Liver (tissue), 9 donors: ENCODE measurements around the gene BORCS5. TPM values are rescaled to one million over a fixed set of nuclear protein-coding genes. Genes with fewer than 3 reads are reported as not detected.
A peak's percentile ranks its signal among the peaks of the same experiment; 100 is the strongest.

Experiments used
- DNase-seq: peaks from one replicate; pipeline ENCODE4 v3.0.0-alpha.2; 2017; ENCODE audit warnings: low spot score
- H3K27ac ChIP-seq, 2 donors: one replicate each; pipeline ENCODE4 v1.7.0; 2013; ENCODE audit warnings: inconsistent platforms in 2 of 2, low read length in 2 of 2, control low read depth in 1 of 2, low read depth in 1 of 2, mild to moderate bottlenecking in 1 of 2
- H3K27me3 ChIP-seq, 4 donors: one replicate each; pipeline versions ENCODE4 v1.6.1 to v1.7.0; 2013; ENCODE audit warnings: low read length in 3 of 4, inconsistent platforms in 1 of 4, mild to moderate bottlenecking in 1 of 4, moderate library complexity in 1 of 4; ENCODE audit not compliant: control insufficient read depth in 4 of 4, insufficient read depth in 4 of 4
- H3K36me3 ChIP-seq, 4 donors: one replicate each; pipeline versions ENCODE4 v1.6.1 to v1.7.0; 2013; ENCODE audit warnings: low read length in 3 of 4, mild to moderate bottlenecking in 3 of 4, low read depth in 1 of 4, moderate library complexity in 1 of 4; ENCODE audit not compliant: control insufficient read depth in 4 of 4, insufficient read depth in 3 of 4
- H3K4me1 ChIP-seq, 4 donors: one replicate each; pipeline versions ENCODE4 v1.6.1 to v1.7.0; 2013; ENCODE audit warnings: low read length in 3 of 4, mild to moderate bottlenecking in 3 of 4, moderate library complexity in 1 of 4; ENCODE audit not compliant: control insufficient read depth in 4 of 4, insufficient read depth in 4 of 4
- H3K4me3 ChIP-seq, 3 donors: one replicate each; pipeline versions ENCODE4 v1.6.1 to v1.7.0; 2013; ENCODE audit warnings: low read length in 3 of 3, control low read depth in 1 of 3, low read depth in 1 of 3, mild to moderate bottlenecking in 1 of 3
- H3K9ac ChIP-seq, 2 donors: one replicate each; pipeline ENCODE4 v1.7.0; 2013; ENCODE audit warnings: low read length in 2 of 2, mild to moderate bottlenecking in 2 of 2, moderate library complexity in 2 of 2, control low read depth in 1 of 2, low read depth in 1 of 2
- H3K9me3 ChIP-seq, 4 donors: one replicate each; pipeline versions ENCODE4 v1.6.1 to v1.7.0; 2013; ENCODE audit warnings: low read length in 3 of 4; ENCODE audit not compliant: control insufficient read depth in 4 of 4
- CTCF ChIP-seq: fragments of 150-350 bp; IDR thresholded peaks from 2 replicates; pipeline ENCODE4 v1.5.1; 2017; ENCODE audit warnings: improper control_type of control experiment, low read depth, low read length; ENCODE audit not compliant: missing input control
- EGR1 ChIP-seq, 2 donors: IDR thresholded peaks; 2 replicates each; pipeline ENCODE4 v1.6.1; 2016 to 2018; ENCODE audit warnings: antibody characterized with exemption in 2 of 2, low read depth in 2 of 2
- FOXA1 ChIP-seq: IDR thresholded peaks from 2 replicates; pipeline ENCODE4 v1.6.1; 2016; ENCODE audit warnings: antibody characterized with exemption
- FOXA2 ChIP-seq: IDR thresholded peaks from 2 replicates; pipeline ENCODE4 v1.6.1; 2016; ENCODE audit warnings: antibody characterized with exemption
- GABPA ChIP-seq, 2 donors: IDR thresholded peaks in 1 of 2; conservative IDR thresholded peaks in 1 of 2; 2 replicates each; pipeline ENCODE4 v1.6.1; 2016; ENCODE audit warnings: antibody characterized with exemption in 2 of 2, mild to moderate bottlenecking in 1 of 2, moderate library complexity in 1 of 2
- HNF4A ChIP-seq, 2 donors: conservative IDR thresholded peaks; 2 replicates each; pipeline ENCODE4 v1.6.1; 2016; ENCODE audit warnings: antibody characterized with exemption in 2 of 2, mild to moderate bottlenecking in 2 of 2
- HNF4G ChIP-seq: IDR thresholded peaks from 2 replicates; pipeline ENCODE4 v1.6.1; 2016; ENCODE audit warnings: antibody characterized with exemption
- JUND ChIP-seq, 2 donors: IDR thresholded peaks; 2 replicates each; pipeline ENCODE4 v1.6.1; 2016; ENCODE audit warnings: antibody characterized with exemption in 2 of 2
- MAX ChIP-seq: IDR thresholded peaks from 2 replicates; pipeline ENCODE4 v1.6.1; 2016; ENCODE audit warnings: antibody characterized with exemption
- NR2F2 ChIP-seq: IDR thresholded peaks from 2 replicates; pipeline ENCODE4 v1.6.1; 2016; ENCODE audit warnings: antibody characterized with exemption
- RAD21 ChIP-seq, 2 donors: IDR thresholded peaks; 2 replicates each; pipeline ENCODE4 v1.6.1; 2016; ENCODE audit warnings: antibody characterized with exemption in 2 of 2, mild to moderate bottlenecking in 2 of 2
- RXRA ChIP-seq, 2 donors: IDR thresholded peaks; 2 replicates each; pipeline ENCODE4 v1.6.1; 2017 to 2018; ENCODE audit warnings: antibody characterized with exemption in 2 of 2, mild to moderate bottlenecking in 1 of 2
- SP1 ChIP-seq: IDR thresholded peaks from 2 replicates; pipeline ENCODE4 v1.6.1; 2018; ENCODE audit warnings: antibody characterized with exemption, mild to moderate bottlenecking
- TAF1 ChIP-seq: conservative IDR thresholded peaks from 2 replicates; pipeline ENCODE4 v1.6.1; 2016; ENCODE audit warnings: antibody characterized with exemption, mild to moderate bottlenecking
- YY1 ChIP-seq: IDR thresholded peaks from 2 replicates; pipeline ENCODE4 v1.6.1; 2016; ENCODE audit warnings: antibody characterized with exemption, mild to moderate bottlenecking
- ZBTB33 ChIP-seq: IDR thresholded peaks from 2 replicates; pipeline ENCODE4 v1.6.1; 2016; ENCODE audit warnings: antibody characterized with exemption
- WGBS: extraction: QIAGEN DNeasy Blood & Tissue Kit; methylation state at CpG from one replicate; pipeline ENCODE4 v1.1.7; 2013; 5-methylcytosine and 5-hydroxymethylcytosine counted together
- polyA plus RNA-seq, 2 donors: library from polyadenylated mRNA; stranded (reverse) in 1 of 2; unstranded in 1 of 2; fragments of 200-250 nt in 1 of 2; fragments of >200 nt in 1 of 2; fragmentation: Nextera tagmentation in 1 of 2; extraction: Ambion mirVana in 1 of 2; gene quantifications; one replicate each; pipeline versions ENCODE4 v1.2.1 to v1.2.3, GENCODE V29; 2013 to 2015
- total RNA-seq, 2 donors: library from RNA; depleted of rRNA; stranded (reverse); fragments of >200 nt; gene quantifications; one replicate each; pipeline ENCODE4 v1.2.3, GENCODE V29; 2014
- TF ChIP-seq, protein P1 (sequence below): IDR thresholded peaks from 2 replicates; pipeline ENCODE4 v1.6.1; 2016; ENCODE audit warnings: antibody characterized with exemption
- TF ChIP-seq, protein P2 (sequence below): IDR thresholded peaks from 2 replicates; pipeline ENCODE4 v1.6.1; 2016; ENCODE audit warnings: antibody characterized with exemption, mild to moderate bottlenecking
- donor health status: healthy.
- donor health status: healthy.
- donor health status: healthy.
- donor health status: healthy.
- donor health status: healthy.

The BORCS5 gene
- total and polyA plus RNA-seq, 4 donors = 4.5 to 11.4 (median 8.1) TPM

DNA sequence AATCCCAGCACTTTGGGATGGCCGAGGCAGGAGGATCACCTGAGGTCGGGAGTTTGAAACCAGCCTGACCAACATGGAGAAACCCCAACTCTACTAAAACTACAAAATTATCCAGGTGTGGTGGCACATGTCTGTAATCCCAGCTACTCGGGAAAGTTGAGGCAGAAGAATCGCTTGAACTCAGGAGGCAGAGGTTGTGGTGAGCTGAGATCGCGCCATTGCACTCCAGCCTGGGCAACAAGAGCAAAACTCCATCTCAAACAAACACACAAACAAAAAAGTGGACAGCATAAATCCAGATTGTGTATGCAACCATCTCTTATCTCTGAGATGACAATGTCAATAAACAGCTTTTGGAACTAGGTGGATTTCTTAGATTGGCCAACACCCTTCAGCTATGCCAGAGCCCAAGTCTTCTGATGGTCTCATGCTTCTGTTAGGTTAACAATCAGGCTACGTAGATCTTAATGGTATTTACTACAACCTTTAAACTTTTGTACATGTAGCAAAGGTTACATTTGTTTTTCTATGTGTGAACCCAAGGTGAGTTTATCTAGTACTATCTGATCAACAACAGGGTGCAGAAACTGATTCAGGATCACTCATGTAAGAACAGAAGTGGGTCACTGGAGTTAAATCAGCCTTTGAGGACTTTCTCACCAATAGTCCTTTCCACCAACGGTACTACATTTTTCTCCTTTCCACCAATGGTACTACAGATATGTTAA is 132.1 kb downstream of the BORCS5 start:
- no peak for DNase-seq
- TF ChIP-seq FOXA1 (peak; percentile 78), ZBTB33 (peak; percentile 92), GABPA (IDR thresholded peaks at IDR 0.05 in 1 of 2, conservative IDR thresholded peaks at IDR 0.05 in 1 of 2) (peak in 1 of 2 donors; percentile 51), CTCF (no peak), EGR1 (IDR thresholded peaks at IDR 0.05; ENCODE audit: low read depth in 2 of 2) (peak; percentile 12 to 60), JUND (IDR thresholded peaks at IDR 0.05) (peak; percentile 95 to 96), NR2F2 (peak; percentile 80), TAF1 (peak; percentile 25), YY1 (peak; percentile 91), MAX (peak; percentile 86), SP1 (peak; percentile 99), HNF4G (peak; percentile 94), FOXA2 (peak; percentile 95), RAD21 (IDR thresholded peaks at IDR 0.05) (peak; percentile 63 to 68), RXRA (IDR thresholded peaks at IDR 0.05) (peak; percentile 99), HNF4A (conservative IDR thresholded peaks at IDR 0.05) (peak; percentile 98 to 99)
- TF ChIP-seq, protein P1, sequence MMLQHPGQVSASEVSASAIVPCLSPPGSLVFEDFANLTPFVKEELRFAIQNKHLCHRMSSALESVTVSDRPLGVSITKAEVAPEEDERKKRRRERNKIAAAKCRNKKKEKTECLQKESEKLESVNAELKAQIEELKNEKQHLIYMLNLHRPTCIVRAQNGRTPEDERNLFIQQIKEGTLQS = peak; percentile 76
- TF ChIP-seq, protein P2, sequence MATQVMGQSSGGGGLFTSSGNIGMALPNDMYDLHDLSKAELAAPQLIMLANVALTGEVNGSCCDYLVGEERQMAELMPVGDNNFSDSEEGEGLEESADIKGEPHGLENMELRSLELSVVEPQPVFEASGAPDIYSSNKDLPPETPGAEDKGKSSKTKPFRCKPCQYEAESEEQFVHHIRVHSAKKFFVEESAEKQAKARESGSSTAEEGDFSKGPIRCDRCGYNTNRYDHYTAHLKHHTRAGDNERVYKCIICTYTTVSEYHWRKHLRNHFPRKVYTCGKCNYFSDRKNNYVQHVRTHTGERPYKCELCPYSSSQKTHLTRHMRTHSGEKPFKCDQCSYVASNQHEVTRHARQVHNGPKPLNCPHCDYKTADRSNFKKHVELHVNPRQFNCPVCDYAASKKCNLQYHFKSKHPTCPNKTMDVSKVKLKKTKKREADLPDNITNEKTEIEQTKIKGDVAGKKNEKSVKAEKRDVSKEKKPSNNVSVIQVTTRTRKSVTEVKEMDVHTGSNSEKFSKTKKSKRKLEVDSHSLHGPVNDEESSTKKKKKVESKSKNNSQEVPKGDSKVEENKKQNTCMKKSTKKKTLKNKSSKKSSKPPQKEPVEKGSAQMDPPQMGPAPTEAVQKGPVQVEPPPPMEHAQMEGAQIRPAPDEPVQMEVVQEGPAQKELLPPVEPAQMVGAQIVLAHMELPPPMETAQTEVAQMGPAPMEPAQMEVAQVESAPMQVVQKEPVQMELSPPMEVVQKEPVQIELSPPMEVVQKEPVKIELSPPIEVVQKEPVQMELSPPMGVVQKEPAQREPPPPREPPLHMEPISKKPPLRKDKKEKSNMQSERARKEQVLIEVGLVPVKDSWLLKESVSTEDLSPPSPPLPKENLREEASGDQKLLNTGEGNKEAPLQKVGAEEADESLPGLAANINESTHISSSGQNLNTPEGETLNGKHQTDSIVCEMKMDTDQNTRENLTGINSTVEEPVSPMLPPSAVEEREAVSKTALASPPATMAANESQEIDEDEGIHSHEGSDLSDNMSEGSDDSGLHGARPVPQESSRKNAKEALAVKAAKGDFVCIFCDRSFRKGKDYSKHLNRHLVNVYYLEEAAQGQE = peak; percentile 84

More for the DNA sequence above, 132.1 kb downstream of the BORCS5 start:
- H3K27ac ChIP-seq = peak overlapping the region; percentile 83 to 92
- no peaks in the 10 kb centered on the region for H3K27me3 ChIP-seq
- peaks cover 0 to 5% (median 3%) of the 10 kb centered on the region in 4 donors for H3K36me3 ChIP-seq
- WGBS = 52% methylated on average over 8 of the region's 8 CpGs
- no peak overlapping the region for H3K4me3 ChIP-seq
- no peaks in the 10 kb centered on the region for H3K9me3 ChIP-seq
- peaks cover 2 to 21% (median 6%) of the 10 kb centered on the region in 4 donors for H3K4me1 ChIP-seq
- peak overlapping the region in 1 of 2 donors; percentile 23 for H3K9ac ChIP-seq
